HG03520 (cell line): ENCODE measurements around the gene COQ8B.
"Not testable (repeated sequence)": the region's sequence is repeated elsewhere in the genome, so short reads cannot be mapped to it uniquely, and the experiment has no call there.

Experiments
- ATAC-seq: cut with Tn5 transposase; IDR thresholded peaks from one replicate; pipeline ENCODE4 v1.9.1; 2021; ENCODE audit warnings: mild to moderate bottlenecking, moderate library complexity; ENCODE audit not compliant: unreplicated experiment

COQ8B gene

DNA sequence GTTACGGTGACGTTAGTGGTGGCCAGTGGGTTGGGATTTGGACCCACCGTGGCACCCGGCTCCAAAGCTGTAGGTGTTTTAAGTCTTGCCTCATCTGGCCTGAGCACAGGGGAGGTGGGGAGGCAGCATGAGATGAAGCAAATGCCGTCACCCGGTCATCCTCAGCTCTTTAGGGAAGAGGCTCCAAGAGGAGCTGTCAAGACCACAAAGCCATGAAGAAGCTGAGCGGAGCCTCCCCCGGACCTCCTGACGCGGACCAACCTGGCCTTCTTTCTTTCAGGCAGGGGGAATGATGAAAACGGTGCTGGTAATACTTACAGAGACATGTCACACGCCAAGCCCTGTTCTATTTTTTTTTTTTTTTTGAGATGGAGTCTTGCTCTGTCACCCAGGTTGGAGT is 26.2 kb upstream of the COQ8B start:
- ATAC-seq: no peak

DNA sequence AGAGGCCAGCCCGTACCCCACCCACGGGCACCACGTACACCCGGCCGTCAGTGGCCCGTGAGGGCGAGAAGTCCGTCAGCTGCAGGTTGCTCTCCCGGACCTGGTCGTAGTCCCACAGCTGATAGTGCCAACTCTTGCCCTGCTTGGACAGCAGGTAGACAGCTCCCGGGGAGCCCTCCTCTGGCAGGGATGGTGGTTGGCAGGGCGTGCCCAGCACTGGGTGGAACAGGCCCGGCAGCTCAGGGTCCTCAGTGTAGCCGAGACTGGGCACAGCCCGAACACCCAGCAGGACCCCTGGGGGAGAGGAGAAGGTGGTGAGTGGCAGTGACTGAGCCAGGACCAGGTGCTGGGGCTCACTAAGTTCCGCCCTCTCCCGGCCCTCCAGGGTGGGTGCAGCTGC is 25.8 kb upstream of the COQ8B start:
- no peak for ATAC-seq

DNA sequence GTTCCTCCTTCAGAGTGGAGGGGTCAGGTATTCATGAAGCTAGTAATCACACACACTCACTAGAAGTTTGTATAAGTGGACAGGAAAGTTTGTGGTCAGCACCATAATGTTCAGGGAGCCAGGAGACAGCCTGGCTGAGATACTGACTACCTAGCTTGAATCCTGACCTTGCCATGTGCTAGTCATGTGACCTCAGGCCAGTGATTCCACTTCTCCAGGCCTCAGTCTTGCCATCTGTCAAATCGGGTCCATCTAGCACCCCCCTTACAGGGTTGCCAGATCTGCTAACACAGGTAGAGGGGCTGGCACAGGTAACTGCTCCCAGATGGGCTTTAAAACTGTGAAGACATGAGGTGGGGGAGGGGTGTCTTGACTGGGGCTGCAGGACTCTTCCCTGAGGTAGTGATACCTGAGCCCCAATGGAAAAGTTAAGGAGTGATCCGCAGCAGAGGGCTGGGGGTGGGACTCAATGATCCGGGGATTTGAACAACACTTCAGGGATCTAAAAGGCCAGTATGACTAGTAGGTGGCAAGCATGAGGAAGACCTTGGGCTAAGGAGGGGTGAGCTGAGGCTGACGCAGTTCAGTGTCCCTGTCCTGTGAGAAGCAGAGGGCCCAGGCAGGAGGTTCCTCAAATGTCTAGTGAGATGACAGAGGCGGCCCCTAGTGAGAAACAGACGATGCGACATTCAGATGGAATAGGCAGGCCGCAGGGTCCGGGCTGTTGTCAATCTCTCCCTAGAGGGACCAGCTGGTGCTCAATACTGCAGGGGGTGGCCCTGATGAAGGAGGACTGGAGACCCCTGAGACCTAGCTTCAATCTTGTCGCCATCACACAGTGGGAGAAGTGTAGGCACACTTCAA is 25.1 kb upstream of the COQ8B start:
- no peak for ATAC-seq

DNA sequence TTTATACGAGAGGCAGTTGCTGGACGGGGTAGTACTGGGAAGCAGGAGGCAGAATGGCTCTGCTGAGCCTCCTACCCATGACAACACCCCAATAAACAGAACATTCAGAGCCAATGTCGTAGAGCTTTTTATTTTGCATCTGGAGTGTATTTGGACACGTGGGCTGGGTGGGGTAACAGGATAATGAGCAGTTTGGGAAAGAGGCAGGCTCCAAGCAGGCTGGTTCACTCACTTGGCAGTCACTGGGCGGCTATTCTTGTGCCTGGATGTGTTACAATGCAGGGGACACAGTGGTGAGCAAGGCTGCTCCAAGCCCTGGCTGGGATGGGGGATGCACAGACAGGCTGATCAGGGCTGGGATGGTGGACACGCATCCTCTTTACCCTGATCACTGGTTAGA is 24.1 kb upstream of the COQ8B start:
- no peak for ATAC-seq

DNA sequence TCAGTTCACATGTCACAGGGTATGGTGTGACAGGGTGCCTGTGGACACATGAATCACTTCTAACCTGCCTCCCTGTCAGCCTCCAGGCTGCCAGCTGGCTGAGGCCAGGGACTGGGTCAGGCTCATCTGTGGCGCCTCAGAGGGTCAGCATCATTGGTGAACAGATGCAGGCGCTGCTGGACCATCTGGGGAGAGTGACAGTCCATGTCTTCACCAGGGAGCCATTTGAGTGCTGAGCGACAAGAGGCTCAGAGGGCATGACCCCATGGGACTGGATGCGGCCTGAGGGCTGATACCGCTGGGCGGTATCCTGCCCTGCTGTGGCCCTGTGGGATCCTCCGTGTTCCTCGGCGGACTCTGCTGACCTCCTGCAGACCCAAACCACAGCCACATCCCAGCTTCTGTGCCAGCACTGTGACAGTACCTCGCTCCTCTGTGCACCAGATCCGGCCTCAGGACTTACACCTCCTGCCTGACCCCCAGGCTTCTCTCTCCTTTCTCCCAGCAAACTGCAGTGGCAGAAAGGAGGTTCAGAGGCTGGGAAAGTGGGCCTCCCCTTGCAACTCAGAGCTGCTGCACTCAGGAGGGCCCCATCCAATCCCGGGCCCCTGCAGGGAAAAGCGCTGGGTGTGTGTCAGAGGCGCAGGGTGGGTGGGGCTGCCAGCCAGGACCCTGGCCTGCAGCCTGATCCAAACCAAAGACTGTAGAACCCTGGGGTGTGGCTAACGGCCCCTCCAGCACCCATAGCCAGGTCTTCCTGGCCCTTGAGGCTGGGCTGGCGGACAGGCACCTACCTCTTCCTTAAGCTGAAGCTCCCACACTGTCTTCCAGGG is 23.4 kb upstream of the COQ8B start:
- ATAC-seq: no peak

DNA sequence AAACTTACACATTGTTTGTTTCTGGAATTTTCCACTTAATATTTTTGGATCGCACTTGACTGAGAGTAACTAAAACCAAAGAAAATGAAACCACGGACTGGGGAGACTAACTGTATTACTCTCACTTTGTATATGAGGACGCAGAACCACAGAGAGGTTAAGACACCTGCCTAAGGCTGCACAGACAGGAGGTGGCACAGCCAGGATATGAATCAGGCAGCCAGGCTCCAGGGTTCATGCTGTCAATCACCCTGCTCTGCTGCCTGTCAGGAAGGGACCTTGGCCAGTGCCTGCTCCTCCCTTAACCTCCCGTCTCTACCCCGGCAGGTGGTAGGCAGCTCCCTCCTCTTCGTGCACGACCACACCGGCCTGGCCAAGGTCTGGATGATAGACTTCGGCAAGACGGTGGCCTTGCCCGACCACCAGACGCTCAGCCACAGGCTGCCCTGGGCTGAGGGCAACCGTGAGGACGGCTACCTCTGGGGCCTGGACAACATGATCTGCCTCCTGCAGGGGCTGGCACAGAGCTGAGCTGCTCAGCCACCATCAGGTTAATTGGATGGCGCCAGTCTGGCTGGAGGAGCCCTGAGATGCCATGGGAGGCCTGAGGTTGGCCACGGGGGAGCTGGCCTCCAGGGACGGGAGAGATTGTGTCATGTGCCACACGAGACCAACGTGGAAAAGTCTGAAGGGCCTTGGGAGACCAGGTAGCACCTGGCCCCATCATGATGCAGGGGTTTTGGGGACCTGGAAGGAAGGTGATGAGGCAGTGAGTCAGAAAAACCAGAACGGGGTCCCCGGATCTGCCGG is 22.5 kb upstream of the COQ8B start:
- no peak for ATAC-seq

DNA sequence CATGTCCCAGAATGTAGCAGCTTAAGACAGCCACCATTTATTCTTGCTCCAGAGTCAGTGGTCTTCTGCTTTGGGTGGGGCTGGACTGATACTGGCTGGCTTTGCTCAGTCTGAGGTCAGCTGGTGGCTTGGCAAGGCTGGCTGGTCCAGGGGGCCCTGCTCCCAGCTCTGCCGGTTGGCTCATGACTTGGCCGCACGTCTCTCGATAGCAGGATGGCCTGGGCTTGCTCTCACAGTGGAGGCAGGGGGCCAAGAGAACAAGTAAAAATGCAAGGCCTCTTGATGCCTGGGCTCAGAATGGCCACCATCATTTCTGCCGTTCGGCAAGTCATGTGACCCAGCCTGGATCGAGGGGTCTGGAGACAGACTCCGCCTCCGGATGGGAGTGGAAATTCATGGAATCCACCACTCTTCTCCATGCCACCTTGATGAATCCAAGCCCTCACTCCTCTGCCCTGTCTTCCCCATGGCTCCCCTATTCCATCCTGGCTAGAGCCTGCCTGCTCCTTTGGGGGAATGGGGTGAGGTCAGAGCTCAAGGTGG is 20.5 kb upstream of the COQ8B start:
- ATAC-seq: no peak

DNA sequence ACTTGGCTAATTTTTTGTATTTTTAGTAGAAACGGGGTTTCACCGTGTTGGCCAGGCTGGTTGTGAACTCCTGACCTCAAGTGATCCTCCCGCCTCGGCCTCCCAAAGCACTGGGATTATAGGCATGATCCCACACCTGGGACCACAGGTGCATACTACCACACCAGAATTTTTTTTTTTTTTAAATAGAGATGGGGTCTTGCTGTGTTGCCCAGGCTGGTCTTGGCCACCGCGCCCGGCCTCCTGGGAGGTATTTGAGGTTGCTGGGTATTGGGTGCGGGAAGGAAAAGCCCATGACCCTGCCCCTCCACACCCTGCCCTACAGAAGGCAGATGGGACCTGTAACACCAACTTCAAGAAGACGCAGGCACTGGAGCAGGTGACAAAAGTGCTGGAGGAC is 20.0 kb upstream of the COQ8B start:
- no peak for ATAC-seq

DNA sequence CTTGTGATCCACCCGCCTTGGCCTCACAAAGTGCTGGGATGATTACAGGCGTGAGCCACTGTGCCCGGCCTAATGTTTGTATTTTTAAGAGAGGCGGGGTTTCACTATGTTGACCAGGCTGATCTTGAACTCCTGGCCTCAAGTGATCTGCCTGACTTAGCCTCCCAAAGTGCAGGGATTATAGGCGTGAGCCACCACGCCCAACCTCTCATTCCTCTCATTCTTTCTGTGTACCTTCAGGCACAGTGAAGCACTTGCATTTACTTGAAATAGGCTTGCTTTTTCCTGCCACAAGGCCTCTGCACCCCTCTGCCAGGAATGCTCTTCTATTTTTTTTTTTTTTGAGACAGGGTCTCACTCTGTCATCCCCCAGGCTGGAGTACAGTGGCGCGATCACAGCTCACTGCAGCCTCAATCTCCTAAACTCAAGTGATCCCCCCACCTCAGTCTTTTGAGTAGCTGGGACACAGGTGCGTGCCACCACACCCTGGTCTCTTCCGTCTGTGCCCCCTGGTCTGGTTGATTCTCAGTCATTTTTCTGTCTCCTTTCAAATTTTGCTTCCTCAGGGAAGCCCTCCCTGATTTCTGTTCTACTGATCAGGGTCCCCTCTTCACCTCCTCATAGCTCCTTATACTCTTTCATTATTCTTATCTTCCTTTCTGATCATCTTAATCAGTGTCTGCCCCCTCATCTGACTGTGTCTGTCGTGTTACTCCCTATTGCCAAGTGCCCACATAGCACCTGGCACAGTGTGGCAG is 18.5 kb upstream of the COQ8B start:
- ATAC-seq: no peak

DNA sequence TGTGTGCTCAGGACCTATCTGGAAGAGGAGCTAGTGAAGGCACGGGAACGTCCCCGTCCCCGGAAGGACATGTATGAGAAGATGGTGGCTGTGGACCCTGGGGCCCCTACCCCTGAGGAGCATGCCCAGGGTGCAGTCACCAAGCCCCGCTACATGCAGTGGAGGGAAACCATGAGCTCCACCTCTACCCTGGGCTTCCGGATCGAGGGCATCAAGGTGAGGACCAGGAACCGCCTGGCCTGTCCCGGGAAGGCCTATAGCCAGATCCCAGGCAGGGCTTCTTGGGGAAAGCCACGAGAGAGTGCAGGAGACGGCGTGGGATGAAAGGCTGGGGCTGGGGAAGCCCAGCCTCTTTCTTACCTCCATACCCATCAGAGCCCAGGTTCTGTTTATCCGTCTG is 16.5 kb upstream of the COQ8B start:
- no peak for ATAC-seq

DNA sequence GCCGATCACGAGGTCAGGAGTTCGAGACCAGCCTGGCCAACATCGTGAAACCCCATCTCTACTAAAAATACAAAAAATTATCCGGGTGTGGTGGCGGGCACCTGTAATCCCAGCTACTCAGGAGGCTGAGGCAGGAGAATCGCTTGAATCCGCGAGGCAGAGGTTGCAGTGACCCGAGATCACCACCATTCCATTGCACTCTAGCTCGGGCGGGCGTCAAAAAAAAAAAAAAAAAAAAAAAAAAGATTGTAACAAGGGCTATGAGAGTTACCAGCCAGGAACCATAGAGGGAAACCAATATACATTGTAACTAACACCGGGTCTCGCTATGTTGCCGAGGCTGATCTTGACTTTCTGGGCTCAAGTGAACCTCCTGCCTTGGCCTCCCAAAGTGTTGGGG is 15.6 kb upstream of the COQ8B start:
- ATAC-seq: not testable (repeated sequence)

DNA sequence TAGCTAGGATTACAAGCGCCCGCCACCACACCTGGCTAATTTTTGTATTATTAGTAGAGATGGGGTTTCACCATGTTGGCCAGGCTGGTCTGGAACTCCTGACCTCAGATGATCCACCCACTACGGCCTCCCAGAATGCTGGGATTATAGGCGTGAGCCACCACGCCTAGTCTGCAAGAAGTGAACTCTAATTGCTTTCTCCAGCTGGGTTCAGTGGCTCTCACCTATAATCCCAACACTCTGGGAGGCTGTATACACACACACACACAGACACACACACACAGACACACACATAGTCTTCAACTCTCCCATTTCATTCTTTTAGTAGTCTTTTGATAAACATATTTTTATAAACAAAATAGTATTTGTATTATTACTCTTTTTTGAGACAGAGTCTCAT is 13.4 kb upstream of the COQ8B start:
- ATAC-seq: not testable (repeated sequence)

DNA sequence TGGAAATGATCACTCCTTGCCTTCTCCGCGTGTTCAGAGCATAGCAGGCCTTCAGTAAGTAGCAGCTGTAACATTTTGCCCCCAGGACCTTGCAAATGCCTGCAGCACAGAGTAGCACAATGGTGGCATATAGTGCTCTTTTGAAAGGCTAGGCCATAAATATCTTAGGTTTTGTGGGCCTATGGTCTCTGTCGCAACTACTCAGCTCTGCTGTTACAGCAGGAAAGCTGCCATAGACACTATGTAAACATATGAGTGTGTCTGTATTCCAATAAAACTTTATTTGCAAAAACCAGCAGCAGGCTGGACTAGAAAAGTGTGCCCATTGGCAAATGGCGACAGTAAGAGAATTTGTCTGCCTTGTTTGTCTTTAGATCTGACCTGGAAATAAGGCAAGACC is 9.6 kb upstream of the COQ8B start:
- no peak for ATAC-seq

DNA sequence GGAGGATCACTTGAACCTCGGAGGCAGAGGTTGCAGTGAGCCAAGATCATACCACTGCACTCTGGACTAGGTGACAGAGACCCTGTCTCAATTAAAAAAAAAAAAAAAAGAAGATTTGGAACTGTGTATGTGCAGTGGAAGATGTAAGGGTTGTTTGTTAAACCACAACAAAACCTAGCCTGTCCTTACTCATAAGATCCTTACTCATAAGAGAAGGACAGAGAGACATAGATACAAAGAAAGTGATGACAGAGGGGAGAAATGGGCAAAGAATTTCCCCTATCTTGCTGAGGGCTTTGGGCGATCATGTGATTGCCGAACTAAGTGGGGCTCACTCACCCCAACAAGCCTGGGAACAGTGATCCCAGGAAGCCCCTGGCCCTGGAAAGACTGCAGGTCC is 8.2 kb upstream of the COQ8B start:
- ATAC-seq: no peak

DNA sequence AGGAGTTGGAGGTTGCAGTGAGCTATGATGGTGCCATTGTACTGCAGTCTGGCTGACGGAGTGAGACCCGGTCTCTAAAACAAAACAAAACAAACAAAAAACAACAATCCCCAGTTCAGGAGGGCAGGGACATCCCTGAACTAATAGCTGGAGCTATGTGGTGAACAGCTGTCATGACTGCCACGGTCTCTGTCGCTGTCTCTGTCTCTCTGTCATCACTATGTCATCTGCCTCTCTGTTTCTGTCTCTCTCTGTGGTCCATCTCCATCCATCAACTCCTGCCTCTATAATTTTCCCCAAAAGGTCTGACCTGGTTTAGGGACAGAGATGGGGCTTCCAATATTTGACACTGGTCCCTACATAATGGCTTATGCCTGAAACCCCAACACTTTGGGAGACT is 7.6 kb upstream of the COQ8B start:
- ATAC-seq: no peak

DNA sequence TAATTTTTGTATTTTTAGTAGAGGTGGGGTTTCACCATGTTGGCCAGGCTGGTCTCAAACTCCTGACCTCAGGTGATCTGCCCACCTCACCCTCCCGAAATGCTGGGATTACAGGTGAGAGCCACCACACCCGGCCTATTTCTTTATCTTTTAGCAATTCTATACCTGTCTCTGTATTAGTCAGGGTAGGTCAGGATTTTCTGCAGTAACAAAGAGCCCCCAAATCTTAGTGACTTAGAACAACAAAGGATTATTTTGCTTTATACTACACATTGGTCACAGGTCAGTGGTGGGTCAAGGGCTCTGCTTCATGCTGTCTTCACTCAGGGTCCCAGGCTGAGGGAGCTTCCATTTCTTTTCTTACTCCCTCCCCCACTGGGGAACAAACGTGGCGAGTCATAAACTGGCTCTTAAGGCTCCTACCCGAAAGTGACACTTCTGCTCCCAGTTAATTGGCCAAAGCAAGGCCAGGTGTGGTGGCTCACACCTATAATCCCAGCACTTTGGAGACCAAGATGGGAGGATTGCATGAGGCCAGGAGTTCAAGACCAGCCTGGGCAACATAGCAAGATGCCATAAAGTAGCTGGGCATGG is 7.1 kb upstream of the COQ8B start:
- no peak for ATAC-seq

DNA sequence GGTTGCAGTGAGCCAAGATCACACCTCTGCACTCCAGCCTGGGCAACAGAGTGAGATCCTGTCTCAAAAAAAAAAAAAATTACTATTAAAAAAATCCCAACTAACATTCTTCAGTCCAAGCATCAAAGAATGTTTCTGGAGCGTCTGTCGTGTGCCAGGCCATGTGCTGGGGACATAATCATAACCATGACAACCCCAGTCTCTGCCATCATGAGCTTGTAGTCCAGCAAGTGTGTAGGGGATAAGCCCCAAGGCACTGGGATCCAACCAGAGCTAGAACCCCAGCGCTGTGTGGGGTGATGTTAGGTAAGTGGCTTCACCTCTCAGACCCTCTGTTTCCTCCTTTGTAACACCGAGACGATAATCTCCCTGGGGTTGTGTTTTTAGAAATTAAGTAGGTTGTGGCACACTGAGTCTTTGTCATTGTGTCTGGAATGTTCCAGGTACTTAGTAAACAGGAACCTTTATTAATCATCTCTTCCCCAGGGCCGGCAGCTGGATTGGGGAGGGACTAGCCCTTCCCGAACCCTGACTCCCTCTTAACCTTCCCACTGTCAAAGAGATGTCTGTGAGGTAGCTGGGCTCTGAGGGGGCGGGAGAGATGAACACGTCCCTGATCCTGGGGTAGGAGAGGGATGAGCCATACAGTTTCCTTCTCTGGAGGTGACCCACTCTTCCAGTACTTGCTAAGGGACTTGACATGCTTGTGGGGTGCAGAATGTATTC is 5.4 kb upstream of the COQ8B start:
- ATAC-seq: no peak

DNA sequence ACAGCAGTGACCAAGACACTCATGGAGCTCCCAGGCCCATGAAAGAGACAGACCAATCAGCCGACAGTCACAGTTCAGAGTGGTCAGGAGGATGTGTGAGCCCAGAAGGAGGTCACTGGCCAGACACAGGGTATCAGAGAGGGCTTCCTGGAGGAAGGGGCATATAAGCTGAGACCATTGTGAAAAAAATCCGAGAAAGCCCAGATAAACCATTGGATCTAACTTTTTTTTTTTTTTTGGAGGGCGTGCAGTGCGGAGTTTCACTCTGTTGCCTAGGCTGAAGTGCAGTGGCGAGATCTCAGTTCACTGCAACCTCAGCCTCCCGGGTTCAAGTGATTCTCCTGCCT is 4.4 kb upstream of the COQ8B start:
- ATAC-seq: no peak

DNA sequence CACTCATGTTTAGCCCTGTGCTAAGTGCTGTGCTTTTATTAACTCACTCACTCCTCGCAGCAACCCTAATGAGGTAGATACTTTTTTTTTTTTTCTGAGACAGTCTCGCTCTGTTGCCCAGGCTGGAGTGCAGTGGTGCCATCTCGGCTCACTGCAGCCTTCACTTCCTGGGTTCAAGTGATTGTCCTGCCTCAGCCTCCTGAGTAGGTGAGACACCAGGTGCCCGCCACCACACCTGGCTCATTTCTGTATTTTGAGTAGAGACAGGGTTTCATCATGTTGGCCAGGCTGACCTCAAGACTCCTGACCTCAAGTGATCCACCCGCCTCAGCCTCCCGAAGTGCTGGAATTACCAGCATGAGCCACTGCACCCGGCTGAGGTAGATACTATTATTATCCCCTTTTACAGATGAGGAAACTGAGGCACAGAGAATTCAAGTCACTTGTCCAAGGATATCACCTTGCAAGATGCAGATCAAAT is 2.8 kb upstream of the COQ8B start:
- ATAC-seq: no peak
